Liver (tissue), 9 donors: ENCODE results near the gene BMP7. TPM values are rescaled to one million over a fixed set of nuclear protein-coding genes. Genes with fewer than 3 reads are reported as not detected.

Experiments
- DNase-seq: peaks from one replicate; pipeline ENCODE4 v3.0.0-alpha.2; 2017; ENCODE audit warnings: low spot score
- H3K27ac ChIP-seq, 2 donors: one replicate each; pipeline ENCODE4 v1.7.0; 2013; ENCODE audit warnings: inconsistent platforms in 2 of 2, low read length in 2 of 2, control low read depth in 1 of 2, low read depth in 1 of 2, mild to moderate bottlenecking in 1 of 2
- H3K27me3 ChIP-seq, 4 donors: one replicate each; pipeline versions ENCODE4 v1.6.1 to v1.7.0; 2013; ENCODE audit warnings: low read length in 3 of 4, inconsistent platforms in 1 of 4, mild to moderate bottlenecking in 1 of 4, moderate library complexity in 1 of 4; ENCODE audit not compliant: control insufficient read depth in 4 of 4, insufficient read depth in 4 of 4
- H3K36me3 ChIP-seq, 4 donors: one replicate each; pipeline versions ENCODE4 v1.6.1 to v1.7.0; 2013; ENCODE audit warnings: low read length in 3 of 4, mild to moderate bottlenecking in 3 of 4, low read depth in 1 of 4, moderate library complexity in 1 of 4; ENCODE audit not compliant: control insufficient read depth in 4 of 4, insufficient read depth in 3 of 4
- H3K4me1 ChIP-seq, 4 donors: one replicate each; pipeline versions ENCODE4 v1.6.1 to v1.7.0; 2013; ENCODE audit warnings: low read length in 3 of 4, mild to moderate bottlenecking in 3 of 4, moderate library complexity in 1 of 4; ENCODE audit not compliant: control insufficient read depth in 4 of 4, insufficient read depth in 4 of 4
- H3K4me3 ChIP-seq, 3 donors: one replicate each; pipeline versions ENCODE4 v1.6.1 to v1.7.0; 2013; ENCODE audit warnings: low read length in 3 of 3, control low read depth in 1 of 3, low read depth in 1 of 3, mild to moderate bottlenecking in 1 of 3
- H3K9ac ChIP-seq, 2 donors: one replicate each; pipeline ENCODE4 v1.7.0; 2013; ENCODE audit warnings: low read length in 2 of 2, mild to moderate bottlenecking in 2 of 2, moderate library complexity in 2 of 2, control low read depth in 1 of 2, low read depth in 1 of 2
- H3K9me3 ChIP-seq, 4 donors: one replicate each; pipeline versions ENCODE4 v1.6.1 to v1.7.0; 2013; ENCODE audit warnings: low read length in 3 of 4; ENCODE audit not compliant: control insufficient read depth in 4 of 4
- ATF3 ChIP-seq: IDR thresholded peaks from 2 replicates; pipeline ENCODE4 v1.6.1; 2016; ENCODE audit warnings: antibody characterized with exemption
- EGR1 ChIP-seq, 2 donors: IDR thresholded peaks; 2 replicates each; pipeline ENCODE4 v1.6.1; 2016 to 2018; ENCODE audit warnings: antibody characterized with exemption in 2 of 2, low read depth in 2 of 2
- FOXA1 ChIP-seq: IDR thresholded peaks from 2 replicates; pipeline ENCODE4 v1.6.1; 2016; ENCODE audit warnings: antibody characterized with exemption
- FOXA2 ChIP-seq: IDR thresholded peaks from 2 replicates; pipeline ENCODE4 v1.6.1; 2016; ENCODE audit warnings: antibody characterized with exemption
- HNF4A ChIP-seq, 2 donors: conservative IDR thresholded peaks; 2 replicates each; pipeline ENCODE4 v1.6.1; 2016; ENCODE audit warnings: antibody characterized with exemption in 2 of 2, mild to moderate bottlenecking in 2 of 2
- HNF4G ChIP-seq: IDR thresholded peaks from 2 replicates; pipeline ENCODE4 v1.6.1; 2016; ENCODE audit warnings: antibody characterized with exemption
- JUND ChIP-seq, 2 donors: IDR thresholded peaks; 2 replicates each; pipeline ENCODE4 v1.6.1; 2016; ENCODE audit warnings: antibody characterized with exemption in 2 of 2
- MAX ChIP-seq: IDR thresholded peaks from 2 replicates; pipeline ENCODE4 v1.6.1; 2016; ENCODE audit warnings: antibody characterized with exemption
- NR2F2 ChIP-seq: IDR thresholded peaks from 2 replicates; pipeline ENCODE4 v1.6.1; 2016; ENCODE audit warnings: antibody characterized with exemption
- RAD21 ChIP-seq, 2 donors: IDR thresholded peaks; 2 replicates each; pipeline ENCODE4 v1.6.1; 2016; ENCODE audit warnings: antibody characterized with exemption in 2 of 2, mild to moderate bottlenecking in 2 of 2
- SP1 ChIP-seq: IDR thresholded peaks from 2 replicates; pipeline ENCODE4 v1.6.1; 2018; ENCODE audit warnings: antibody characterized with exemption, mild to moderate bottlenecking
- YY1 ChIP-seq: IDR thresholded peaks from 2 replicates; pipeline ENCODE4 v1.6.1; 2016; ENCODE audit warnings: antibody characterized with exemption, mild to moderate bottlenecking
- ZBTB33 ChIP-seq: IDR thresholded peaks from 2 replicates; pipeline ENCODE4 v1.6.1; 2016; ENCODE audit warnings: antibody characterized with exemption
- WGBS: extraction: QIAGEN DNeasy Blood & Tissue Kit; methylation state at CpG from one replicate; pipeline ENCODE4 v1.1.7; 2013; 5-methylcytosine and 5-hydroxymethylcytosine counted together
- polyA plus RNA-seq, 2 donors: library from polyadenylated mRNA; stranded (reverse) in 1 of 2; unstranded in 1 of 2; fragments of 200-250 nt in 1 of 2; fragments of >200 nt in 1 of 2; fragmentation: Nextera tagmentation in 1 of 2; extraction: Ambion mirVana in 1 of 2; gene quantifications; one replicate each; pipeline versions ENCODE4 v1.2.1 to v1.2.3, GENCODE V29; 2013 to 2015
- total RNA-seq, 2 donors: library from RNA; depleted of rRNA; stranded (reverse); fragments of >200 nt; gene quantifications; one replicate each; pipeline ENCODE4 v1.2.3, GENCODE V29; 2014
- TF ChIP-seq, protein P1 (sequence below): IDR thresholded peaks from 2 replicates; pipeline ENCODE4 v1.6.1; 2016; ENCODE audit warnings: antibody characterized with exemption, mild to moderate bottlenecking
- TF ChIP-seq, protein P2 (sequence below): fragments of 150-350 bp; IDR thresholded peaks from 2 replicates; pipeline ENCODE4 v1.5.1; 2017; ENCODE audit warnings: improper control_type of control experiment, low read depth, low read length; ENCODE audit not compliant: missing input control
- donor health status: healthy.
- donor health status: healthy.
- donor health status: healthy.
- donor health status: healthy.
- donor health status: healthy.

Gene BMP7
- total and polyA plus RNA-seq, 4 donors, result not detected

GRCh38 chr20:57195023-57195422, 71.4 kb downstream of the BMP7 start:
- no peak overlapping the region for H3K27ac ChIP-seq
- H3K36me3 ChIP-seq, result no peaks in the 10 kb centered on the region
- DNase-seq, result no peak
- WGBS, result 95% methylated on average over 10 of the region's 10 CpGs
- no peaks in the 10 kb centered on the region for H3K4me1 ChIP-seq
- H3K4me3 ChIP-seq, result no peak overlapping the region
- TF ChIP-seq YY1 (no peak), FOXA2 (no peak), FOXA1 (no peak), HNF4G (no peak), HNF4A (conservative IDR thresholded peaks at IDR 0.05) (no peak), SP1 (no peak), RAD21 (IDR thresholded peaks at IDR 0.05) (no peak)
- TF ChIP-seq, protein P1, sequence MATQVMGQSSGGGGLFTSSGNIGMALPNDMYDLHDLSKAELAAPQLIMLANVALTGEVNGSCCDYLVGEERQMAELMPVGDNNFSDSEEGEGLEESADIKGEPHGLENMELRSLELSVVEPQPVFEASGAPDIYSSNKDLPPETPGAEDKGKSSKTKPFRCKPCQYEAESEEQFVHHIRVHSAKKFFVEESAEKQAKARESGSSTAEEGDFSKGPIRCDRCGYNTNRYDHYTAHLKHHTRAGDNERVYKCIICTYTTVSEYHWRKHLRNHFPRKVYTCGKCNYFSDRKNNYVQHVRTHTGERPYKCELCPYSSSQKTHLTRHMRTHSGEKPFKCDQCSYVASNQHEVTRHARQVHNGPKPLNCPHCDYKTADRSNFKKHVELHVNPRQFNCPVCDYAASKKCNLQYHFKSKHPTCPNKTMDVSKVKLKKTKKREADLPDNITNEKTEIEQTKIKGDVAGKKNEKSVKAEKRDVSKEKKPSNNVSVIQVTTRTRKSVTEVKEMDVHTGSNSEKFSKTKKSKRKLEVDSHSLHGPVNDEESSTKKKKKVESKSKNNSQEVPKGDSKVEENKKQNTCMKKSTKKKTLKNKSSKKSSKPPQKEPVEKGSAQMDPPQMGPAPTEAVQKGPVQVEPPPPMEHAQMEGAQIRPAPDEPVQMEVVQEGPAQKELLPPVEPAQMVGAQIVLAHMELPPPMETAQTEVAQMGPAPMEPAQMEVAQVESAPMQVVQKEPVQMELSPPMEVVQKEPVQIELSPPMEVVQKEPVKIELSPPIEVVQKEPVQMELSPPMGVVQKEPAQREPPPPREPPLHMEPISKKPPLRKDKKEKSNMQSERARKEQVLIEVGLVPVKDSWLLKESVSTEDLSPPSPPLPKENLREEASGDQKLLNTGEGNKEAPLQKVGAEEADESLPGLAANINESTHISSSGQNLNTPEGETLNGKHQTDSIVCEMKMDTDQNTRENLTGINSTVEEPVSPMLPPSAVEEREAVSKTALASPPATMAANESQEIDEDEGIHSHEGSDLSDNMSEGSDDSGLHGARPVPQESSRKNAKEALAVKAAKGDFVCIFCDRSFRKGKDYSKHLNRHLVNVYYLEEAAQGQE, result no peak
- TF ChIP-seq, protein P2, sequence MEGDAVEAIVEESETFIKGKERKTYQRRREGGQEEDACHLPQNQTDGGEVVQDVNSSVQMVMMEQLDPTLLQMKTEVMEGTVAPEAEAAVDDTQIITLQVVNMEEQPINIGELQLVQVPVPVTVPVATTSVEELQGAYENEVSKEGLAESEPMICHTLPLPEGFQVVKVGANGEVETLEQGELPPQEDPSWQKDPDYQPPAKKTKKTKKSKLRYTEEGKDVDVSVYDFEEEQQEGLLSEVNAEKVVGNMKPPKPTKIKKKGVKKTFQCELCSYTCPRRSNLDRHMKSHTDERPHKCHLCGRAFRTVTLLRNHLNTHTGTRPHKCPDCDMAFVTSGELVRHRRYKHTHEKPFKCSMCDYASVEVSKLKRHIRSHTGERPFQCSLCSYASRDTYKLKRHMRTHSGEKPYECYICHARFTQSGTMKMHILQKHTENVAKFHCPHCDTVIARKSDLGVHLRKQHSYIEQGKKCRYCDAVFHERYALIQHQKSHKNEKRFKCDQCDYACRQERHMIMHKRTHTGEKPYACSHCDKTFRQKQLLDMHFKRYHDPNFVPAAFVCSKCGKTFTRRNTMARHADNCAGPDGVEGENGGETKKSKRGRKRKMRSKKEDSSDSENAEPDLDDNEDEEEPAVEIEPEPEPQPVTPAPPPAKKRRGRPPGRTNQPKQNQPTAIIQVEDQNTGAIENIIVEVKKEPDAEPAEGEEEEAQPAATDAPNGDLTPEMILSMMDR, result no peak
- H3K9ac ChIP-seq, result no peak overlapping the region
- no peaks in the 10 kb centered on the region for H3K9me3 ChIP-seq
- H3K27me3 ChIP-seq, result peaks cover 0 to 4% (median 1%) of the 10 kb centered on the region in 4 donors

- DNase-seq, result no peak
- WGBS, result 92% methylated on average over 7 of the region's 7 CpGs
- TF ChIP-seq ZBTB33 (no peak), JUND (IDR thresholded peaks at IDR 0.05) (no peak), EGR1 (IDR thresholded peaks at IDR 0.05; ENCODE audit: low read depth in 2 of 2) (no peak), NR2F2 (no peak), ATF3 (no peak), HNF4G (no peak), FOXA1 (no peak), MAX (no peak), RAD21 (IDR thresholded peaks at IDR 0.05) (no peak)
- TF ChIP-seq, protein P2, result no peak
These were observed 72.3 kb downstream of the BMP7 start for GRCh38 chr20:57194154-57194553.

More at GRCh38 chr20:57194154-57194553, 72.3 kb downstream of the BMP7 start:
- Histone ChIP-seq H3K9me3 (no peaks in the 10 kb centered on the region), H3K4me1 (no peaks in the 10 kb centered on the region), H3K27ac (no peak overlapping the region), H3K4me3 (no peak overlapping the region), H3K27me3 (peaks cover 0 to 4% (median 1%) of the 10 kb centered on the region in 4 donors), H3K36me3 (no peaks in the 10 kb centered on the region), H3K9ac (no peak overlapping the region)
